A673 (cell line): Measurements from ENCODE around the gene CUX1.

Experiments used
- EZH2 ChIP-seq: fragments of 200-600 bp; sonication (generic); IDR thresholded peaks from 2 replicates; pipeline ENCODE4 v1.6.1; 2017; ENCODE audit warnings: borderline replicate concordance, low read depth, mild to moderate bottlenecking, mixed read lengths, antibody characterized with exemption, low read length; ENCODE audit not compliant: poor library complexity, severe bottlenecking
- TF ChIP-seq, protein P1 (sequence below): fragments of 300-800, 200-600 bp; sonication (generic); conservative IDR thresholded peaks from 2 replicates; pipeline ENCODE4 v1.5.1; 2017; ENCODE audit warnings: low read depth, mild to moderate bottlenecking, antibody characterized with exemption, low read length, moderate library complexity, mixed read lengths

DNA sequence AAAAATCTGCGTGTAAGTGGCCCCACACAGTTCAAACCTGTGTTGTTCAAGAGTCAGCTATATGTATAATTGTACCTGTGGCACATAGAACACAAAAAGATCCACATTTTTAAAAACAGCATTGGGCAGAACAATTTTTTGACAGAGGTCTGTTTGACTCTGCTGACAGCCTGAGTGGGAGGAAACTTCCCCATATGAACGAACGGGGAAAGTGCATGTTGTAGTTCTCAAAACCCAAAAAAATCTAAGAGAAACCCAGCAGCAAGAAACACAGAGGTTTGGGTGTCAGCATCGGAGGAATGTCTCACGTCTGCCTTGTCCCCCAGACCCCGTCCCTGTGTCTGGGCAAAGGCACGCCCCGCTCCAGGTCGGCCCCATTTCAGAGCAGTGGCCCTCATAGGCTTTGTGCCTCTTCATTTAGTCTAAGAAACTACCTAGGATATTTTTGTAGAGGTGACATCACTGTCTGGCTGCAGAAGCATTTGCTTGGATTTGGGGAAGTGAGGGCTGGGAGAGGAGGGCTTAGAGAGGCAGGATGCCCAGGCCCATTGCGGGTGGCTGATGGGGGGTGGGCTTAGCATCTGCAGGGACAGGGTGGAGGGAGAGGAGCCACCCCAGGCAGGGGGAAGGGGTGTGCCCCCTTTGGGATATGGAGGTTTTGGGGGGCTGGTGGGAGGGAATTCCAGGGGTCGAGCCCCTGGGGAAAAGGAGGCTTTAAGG lies 11.0 kb downstream of the CUX1 start:
- TF ChIP-seq, protein P1, sequence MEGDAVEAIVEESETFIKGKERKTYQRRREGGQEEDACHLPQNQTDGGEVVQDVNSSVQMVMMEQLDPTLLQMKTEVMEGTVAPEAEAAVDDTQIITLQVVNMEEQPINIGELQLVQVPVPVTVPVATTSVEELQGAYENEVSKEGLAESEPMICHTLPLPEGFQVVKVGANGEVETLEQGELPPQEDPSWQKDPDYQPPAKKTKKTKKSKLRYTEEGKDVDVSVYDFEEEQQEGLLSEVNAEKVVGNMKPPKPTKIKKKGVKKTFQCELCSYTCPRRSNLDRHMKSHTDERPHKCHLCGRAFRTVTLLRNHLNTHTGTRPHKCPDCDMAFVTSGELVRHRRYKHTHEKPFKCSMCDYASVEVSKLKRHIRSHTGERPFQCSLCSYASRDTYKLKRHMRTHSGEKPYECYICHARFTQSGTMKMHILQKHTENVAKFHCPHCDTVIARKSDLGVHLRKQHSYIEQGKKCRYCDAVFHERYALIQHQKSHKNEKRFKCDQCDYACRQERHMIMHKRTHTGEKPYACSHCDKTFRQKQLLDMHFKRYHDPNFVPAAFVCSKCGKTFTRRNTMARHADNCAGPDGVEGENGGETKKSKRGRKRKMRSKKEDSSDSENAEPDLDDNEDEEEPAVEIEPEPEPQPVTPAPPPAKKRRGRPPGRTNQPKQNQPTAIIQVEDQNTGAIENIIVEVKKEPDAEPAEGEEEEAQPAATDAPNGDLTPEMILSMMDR = no peak
- no peak for TF ChIP-seq EZH2
